A673 (cell line): Measurements from ENCODE around the gene PAXX. TPM values are rescaled to one million over a fixed set of nuclear protein-coding genes. Genes with fewer than 3 reads are reported as not detected.

Experiments used
- BruUV-seq: library from RNA; stranded (reverse); fragments of 400-500 nt; replicated peaks from 2 replicates; lab custom pipeline; 2021; lab: Mats Ljungman, UMichigan
- CTCF ChIA-PET: fragments of 300-600 bp; sonication (Branson Sonifier 250); formaldehyde crosslinking; loops from one replicate; lab custom pipeline; 2022; ENCODE audit warnings: antibody characterized with exemption; lab: Charles Lee
- POLR2A ChIA-PET: fragments of 300-600 bp; sonication (Branson Sonifier 250); formaldehyde crosslinking; loops from one replicate; lab custom pipeline; 2022; ENCODE audit warnings: antibody characterized with exemption; ENCODE audit not compliant: low non-redundant PET; lab: Charles Lee
- DNase-seq: peaks from one replicate; pipeline ENCODE4 v3.0.0-alpha.2; 2015; ENCODE audit warnings: low spot score
- H3K27ac ChIP-seq: fragments of 200-600 bp; sonication (generic); 2 replicates; pipeline ENCODE4 v1.5.1; 2016; ENCODE audit warnings: mixed run types, low read depth, mild to moderate bottlenecking, mixed read lengths, antibody characterized with exemption, low read length; ENCODE audit not compliant: poor library complexity, severe bottlenecking
- H3K27me3 ChIP-seq: fragments of 200-600 bp; sonication (generic); replicated peaks from 2 replicates; pipeline ENCODE4 v1.6.1; 2017; ENCODE audit warnings: mixed run types, low read depth, mild to moderate bottlenecking, mixed read lengths, antibody characterized with exemption, low read length; ENCODE audit not compliant: insufficient read depth, poor library complexity
- H3K36me3 ChIP-seq: fragments of 200-600 bp; sonication (generic); 2 replicates; pipeline ENCODE4 v1.6.1; 2016; ENCODE audit warnings: mixed run types, mild to moderate bottlenecking, mixed read lengths, antibody characterized with exemption, low read length; ENCODE audit not compliant: insufficient read depth, poor library complexity, severe bottlenecking
- H3K4me1 ChIP-seq: fragments of 200-600 bp; sonication (generic); 2 replicates; pipeline ENCODE4 v1.6.1; 2017; ENCODE audit warnings: mixed run types, mild to moderate bottlenecking, mixed read lengths, antibody characterized with exemption, low read length; ENCODE audit not compliant: insufficient read depth, poor library complexity, severe bottlenecking
- H3K4me3 ChIP-seq: fragments of 200-600 bp; sonication (generic); 2 replicates; pipeline ENCODE4 v1.5.1; 2016; ENCODE audit warnings: low read depth, mixed run types, mild to moderate bottlenecking, mixed read lengths, low read length; ENCODE audit not compliant: poor library complexity, severe bottlenecking
- H3K9me3 ChIP-seq: fragments of 200-600 bp; sonication (generic); 2 replicates; pipeline ENCODE4 v1.6.1; 2016; ENCODE audit warnings: mixed run types, low read depth, mild to moderate bottlenecking, mixed read lengths, antibody characterized with exemption, low read length; ENCODE audit not compliant: poor library complexity, severe bottlenecking
- CTCF ChIP-seq: fragments of 300-800, 200-600 bp; sonication (generic); conservative IDR thresholded peaks from 2 replicates; pipeline ENCODE4 v1.5.1; 2017; ENCODE audit warnings: low read depth, mild to moderate bottlenecking, antibody characterized with exemption, low read length, moderate library complexity, mixed read lengths
- EZH2 ChIP-seq: fragments of 200-600 bp; sonication (generic); IDR thresholded peaks from 2 replicates; pipeline ENCODE4 v1.6.1; 2017; ENCODE audit warnings: borderline replicate concordance, low read depth, mild to moderate bottlenecking, mixed read lengths, antibody characterized with exemption, low read length; ENCODE audit not compliant: poor library complexity, severe bottlenecking
- intact Hi-C: fragments of 100-400 bp; cut with micrococcal nuclease; formaldehyde crosslinking; loops from one replicate; pipeline ENCODE4 v1.10.0; 2022; ENCODE audit not compliant: unreplicated experiment
- total RNA-seq: library from RNA; stranded (reverse); gene quantifications from 2 replicates; pipeline ENCODE4 v1.2.3, GENCODE V29; 2021

The PAXX gene
- total RNA-seq, 1 experiment from 2014 or later = 91.5 TPM

- no peaks in the 10 kb centered on the region for H3K9me3 ChIP-seq
- peaks cover 4% of the 10 kb centered on the region for H3K4me1 ChIP-seq
- intact Hi-C loops = no loop called here
- H3K27ac ChIP-seq = no peak overlapping the region
- no peak overlapping the region for H3K4me3 ChIP-seq
- BruUV-seq = no TSS peak
- no peak for DNase-seq
- TF ChIP-seq EZH2 (no peak), CTCF (no peak)
- ChIA-PET POLR2A (no interaction called here), CTCF (no interaction called here)
- H3K27me3 ChIP-seq = no peaks in the 10 kb centered on the region
- no peaks in the 10 kb centered on the region for H3K36me3 ChIP-seq
Observed at GRCh38 chr9:136969150-136969549, 23.1 kb upstream of the PAXX start.

GRCh38 chr9:136969774-136970173 is 22.4 kb upstream of the PAXX start:
- ChIA-PET POLR2A (interaction anchor here (0.5 kb wide), 1 partner anchor 13 kb away, joined by 5 read pairs; no protein-coding TSS in a partner anchor), CTCF (no interaction called here)
- H3K27ac ChIP-seq = no peak overlapping the region
- no peak for TF ChIP-seq CTCF
- no peak for TF ChIP-seq EZH2
- H3K4me1 ChIP-seq = peaks cover 4% of the 10 kb centered on the region
- intact Hi-C loops = no loop called here
- DNase-seq = no peak
- H3K36me3 ChIP-seq = no peaks in the 10 kb centered on the region
- H3K9me3 ChIP-seq = no peaks in the 10 kb centered on the region
- H3K27me3 ChIP-seq = no peaks in the 10 kb centered on the region
- H3K4me3 ChIP-seq = no peak overlapping the region
- no TSS peak for BruUV-seq

GRCh38 chr9:136970361-136970760 is 21.9 kb upstream of the PAXX start:
- TF ChIP-seq CTCF = no peak
- Histone ChIP-seq H3K4me1 (peaks cover 4% of the 10 kb centered on the region), H3K27ac (no peak overlapping the region), H3K9me3 (no peaks in the 10 kb centered on the region), H3K4me3 (no peak overlapping the region), H3K27me3 (no peaks in the 10 kb centered on the region), H3K36me3 (no peaks in the 10 kb centered on the region)
- ChIA-PET CTCF (no interaction called here), POLR2A (no interaction called here)
- intact Hi-C loops = no loop called here
- no TSS peak for BruUV-seq
- no peak for DNase-seq
